Esophagus squamous epithelium (tissue), 5 donors: Measurements from ENCODE around the gene CTCF. TPM values are rescaled to one million over a fixed set of nuclear protein-coding genes. Genes with fewer than 3 reads are reported as not detected.

Experiments
- DNase-seq: peaks from one replicate; lab custom pipeline; 2025; lab: John Stamatoyannopoulos, UW
- H3K27ac ChIP-seq, 4 donors: fragments of 200-600 bp; sonication (generic); one replicate each; pipeline ENCODE4 v1.5.1; 2016 to 2019; ENCODE audit warnings: mild to moderate bottlenecking in 1 of 4
- H3K27me3 ChIP-seq, 4 donors: fragments of 200-600 bp; sonication (generic); 1 replicate in 3 of 4; 2 replicates in 1 of 4; pipeline versions ENCODE4 v1.5.1 to v1.6.0; 2017 to 2021; ENCODE audit warnings: antibody characterized with exemption in 1 of 4
- H3K36me3 ChIP-seq, 3 donors: fragments of 200-600 bp; sonication (generic); one replicate each; pipeline ENCODE4 v1.5.1; 2016 to 2019
- H3K4me1 ChIP-seq, 3 donors: fragments of 200-600 bp; sonication (generic); one replicate each; pipeline ENCODE4 v1.5.1; 2017 to 2019
- H3K4me3 ChIP-seq, 4 donors: fragments of 200-600 bp; sonication (generic); 1 replicate in 3 of 4; 2 replicates in 1 of 4; pipeline ENCODE4 v1.5.1; 2016 to 2019; ENCODE audit warnings: mild to moderate bottlenecking in 2 of 4, moderate library complexity in 1 of 4
- H3K9me3 ChIP-seq, 3 donors: fragments of 200-600 bp; sonication (generic); one replicate each; pipeline ENCODE4 v1.5.1; 2016 to 2019
- POLR2A ChIP-seq, 4 donors: fragments of 450-650 bp; IDR thresholded peaks; one replicate each; pipeline ENCODE4 v1.6.1; 2017; ENCODE audit warnings: antibody characterized with exemption in 4 of 4, mild to moderate bottlenecking in 4 of 4, moderate library complexity in 3 of 4
- WGBS, 2 donors: methylation state at CpG; one replicate each; pipeline ENCODE4 v1.1.5; 2018; 5-methylcytosine and 5-hydroxymethylcytosine counted together
- intact Hi-C: fragments of 100-400 bp; cut with DNase I; formaldehyde crosslinking; loops from one replicate; pipeline ENCODE4 v1.15.0; 2022
- total RNA-seq, 4 donors: library from RNA; depleted of rRNA; stranded (reverse); fragments of >200 nt; gene quantifications; one replicate each; pipeline ENCODE4 v1.1.0, GENCODE V29; 2016
- TF ChIP-seq, protein P1 (sequence below), 6 experiments: fragments of 450-650 bp in 4 of 6; fragments of 200-600 bp in 2 of 6; sonication (generic) in 2 of 6; IDR thresholded peaks; one replicate each; pipeline ENCODE4 v1.5.1; 2016 to 2019; ENCODE audit warnings: antibody characterized with exemption in 6 of 6, mild to moderate bottlenecking in 4 of 6, moderate library complexity in 4 of 6
- donor health status: DM: yes; HTN: yes; CAD: no.

CTCF gene
- total RNA-seq, 4 donors from 2014 or later = 29.9 to 35.5 (median 33.5) TPM

DNA sequence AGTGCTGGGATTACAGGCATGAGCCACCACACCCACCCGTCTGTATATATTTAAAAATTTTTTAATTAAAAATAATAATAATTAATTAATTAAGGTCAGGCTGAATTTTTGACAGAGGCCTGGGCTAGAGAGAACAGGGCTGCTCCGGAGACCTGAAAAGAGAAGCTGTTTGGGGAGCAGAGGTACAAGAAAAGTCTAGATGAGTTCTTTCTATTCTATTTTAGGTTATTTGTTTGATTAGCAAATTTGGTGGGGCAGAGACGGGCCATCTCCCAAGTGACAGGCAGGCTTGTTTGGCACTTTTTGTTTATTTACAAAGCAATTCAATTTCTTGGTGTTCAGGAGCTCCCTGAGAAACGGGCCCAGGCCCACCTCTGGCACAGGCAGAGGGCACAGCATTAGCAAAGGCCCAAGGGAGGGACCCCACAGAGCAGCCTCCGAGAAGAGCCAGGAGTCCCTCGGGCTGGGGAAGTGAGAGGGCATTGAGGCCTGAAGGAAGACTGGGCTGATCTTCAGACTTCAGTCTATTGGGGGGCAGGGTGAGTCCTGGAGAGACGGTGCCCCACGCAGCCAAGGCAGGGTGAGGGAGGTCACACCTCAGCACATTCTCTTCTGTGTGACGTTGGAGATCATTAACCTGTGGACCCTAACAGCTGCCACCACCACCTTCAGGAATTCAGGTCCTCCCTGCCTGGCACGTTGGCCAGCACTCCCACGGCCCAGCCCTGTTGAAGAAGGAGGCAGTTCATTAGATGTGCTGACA, 44.5 kb upstream of the CTCF start:
- peak in 1 of 4 donors; percentile 24 for TF ChIP-seq POLR2A (IDR thresholded peaks at IDR 0.05)
- TF ChIP-seq, protein P1, sequence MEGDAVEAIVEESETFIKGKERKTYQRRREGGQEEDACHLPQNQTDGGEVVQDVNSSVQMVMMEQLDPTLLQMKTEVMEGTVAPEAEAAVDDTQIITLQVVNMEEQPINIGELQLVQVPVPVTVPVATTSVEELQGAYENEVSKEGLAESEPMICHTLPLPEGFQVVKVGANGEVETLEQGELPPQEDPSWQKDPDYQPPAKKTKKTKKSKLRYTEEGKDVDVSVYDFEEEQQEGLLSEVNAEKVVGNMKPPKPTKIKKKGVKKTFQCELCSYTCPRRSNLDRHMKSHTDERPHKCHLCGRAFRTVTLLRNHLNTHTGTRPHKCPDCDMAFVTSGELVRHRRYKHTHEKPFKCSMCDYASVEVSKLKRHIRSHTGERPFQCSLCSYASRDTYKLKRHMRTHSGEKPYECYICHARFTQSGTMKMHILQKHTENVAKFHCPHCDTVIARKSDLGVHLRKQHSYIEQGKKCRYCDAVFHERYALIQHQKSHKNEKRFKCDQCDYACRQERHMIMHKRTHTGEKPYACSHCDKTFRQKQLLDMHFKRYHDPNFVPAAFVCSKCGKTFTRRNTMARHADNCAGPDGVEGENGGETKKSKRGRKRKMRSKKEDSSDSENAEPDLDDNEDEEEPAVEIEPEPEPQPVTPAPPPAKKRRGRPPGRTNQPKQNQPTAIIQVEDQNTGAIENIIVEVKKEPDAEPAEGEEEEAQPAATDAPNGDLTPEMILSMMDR (IDR thresholded peaks at IDR 0.05) = no peak
- Histone ChIP-seq H3K27ac (peak overlapping the region in 1 of 4 donors; percentile 58), H3K9me3 (no peaks in the 10 kb centered on the region), H3K4me1 (peaks cover 0 to 35% (median 7%) of the 10 kb centered on the region in 3 donors), H3K4me3 (peak overlapping the region in 1 of 4 donors; percentile 3), H3K36me3 (no peaks in the 10 kb centered on the region), H3K27me3 (no peaks in the 10 kb centered on the region)
- 76 to 82% methylated on average over 7 of the region's 11 CpGs for WGBS, 2 donors
- intact Hi-C loops = no loop called here
- no peak for DNase-seq

DNA sequence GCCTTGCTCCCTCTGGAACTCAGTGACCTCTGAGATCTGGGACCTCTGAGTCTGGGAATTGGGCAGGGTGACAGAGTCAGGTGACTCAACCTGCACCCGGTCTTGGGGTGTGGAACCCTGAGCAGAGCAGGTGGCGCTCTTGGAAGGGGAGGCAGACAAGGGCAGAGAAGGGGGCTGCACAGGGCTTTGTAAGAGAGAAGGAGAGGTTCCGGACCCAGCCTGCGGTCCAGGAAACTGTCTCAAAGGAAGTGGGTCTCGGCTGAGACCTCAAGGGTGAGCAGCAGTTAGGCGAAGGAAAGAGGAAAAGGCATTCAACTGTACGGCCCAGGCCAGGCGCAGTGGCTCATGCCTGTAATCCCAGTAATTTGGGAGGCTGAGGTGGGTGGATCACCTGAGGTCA, 43.6 kb upstream of the CTCF start:
- H3K4me1 ChIP-seq = peaks cover 0 to 35% (median 7%) of the 10 kb centered on the region in 3 donors
- H3K27ac ChIP-seq = peak overlapping the region in 1 of 4 donors; percentile 58
- intact Hi-C loops = no loop called here
- 59 to 60% methylated on average over 1 to 5 of the region's 8 CpGs for whole genome bisulfite sequencing, 2 donors
- no peaks in the 10 kb centered on the region for H3K27me3 ChIP-seq
- DNase-seq = no peak
- H3K4me3 ChIP-seq = no peak overlapping the region
- H3K9me3 ChIP-seq = no peaks in the 10 kb centered on the region
- H3K36me3 ChIP-seq = no peaks in the 10 kb centered on the region
- TF ChIP-seq, protein P1 (IDR thresholded peaks at IDR 0.05) = no peak
- TF ChIP-seq POLR2A (IDR thresholded peaks at IDR 0.05) = no peak

DNA sequence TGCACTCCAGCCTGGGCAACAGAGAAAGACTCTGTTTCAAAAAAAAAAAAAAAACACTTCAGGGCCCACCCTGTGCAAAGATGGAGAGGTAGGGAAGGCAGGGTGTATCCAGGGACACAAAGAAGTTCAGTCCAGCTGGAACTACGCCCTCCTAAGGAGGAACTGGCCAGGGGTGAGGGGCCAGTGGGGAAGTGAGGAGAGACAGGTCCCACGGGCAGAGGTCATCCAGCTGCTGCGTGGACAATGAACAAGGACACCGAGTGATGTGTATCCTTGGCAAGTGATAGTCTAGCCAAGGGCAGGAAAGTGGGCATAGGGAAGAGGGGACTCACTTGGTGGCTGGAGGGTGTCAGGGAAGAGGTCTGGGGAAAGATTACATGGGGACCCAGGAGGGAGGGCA, 43.1 kb upstream of the CTCF start:
- no peak overlapping the region for H3K27ac ChIP-seq
- TF ChIP-seq POLR2A (IDR thresholded peaks at IDR 0.05) = no peak
- TF ChIP-seq, protein P1 (IDR thresholded peaks at IDR 0.05) = no peak
- DNase-seq = no peak
- 62 to 78% methylated on average over 4 of the region's 4 CpGs for WGBS, 2 donors
- H3K4me3 ChIP-seq = no peak overlapping the region
- H3K27me3 ChIP-seq = no peaks in the 10 kb centered on the region
- no peaks in the 10 kb centered on the region for H3K36me3 ChIP-seq
- no peaks in the 10 kb centered on the region for H3K9me3 ChIP-seq
- peaks cover 0 to 31% (median 7%) of the 10 kb centered on the region in 3 donors for H3K4me1 ChIP-seq
- intact Hi-C loops = no loop called here

DNA sequence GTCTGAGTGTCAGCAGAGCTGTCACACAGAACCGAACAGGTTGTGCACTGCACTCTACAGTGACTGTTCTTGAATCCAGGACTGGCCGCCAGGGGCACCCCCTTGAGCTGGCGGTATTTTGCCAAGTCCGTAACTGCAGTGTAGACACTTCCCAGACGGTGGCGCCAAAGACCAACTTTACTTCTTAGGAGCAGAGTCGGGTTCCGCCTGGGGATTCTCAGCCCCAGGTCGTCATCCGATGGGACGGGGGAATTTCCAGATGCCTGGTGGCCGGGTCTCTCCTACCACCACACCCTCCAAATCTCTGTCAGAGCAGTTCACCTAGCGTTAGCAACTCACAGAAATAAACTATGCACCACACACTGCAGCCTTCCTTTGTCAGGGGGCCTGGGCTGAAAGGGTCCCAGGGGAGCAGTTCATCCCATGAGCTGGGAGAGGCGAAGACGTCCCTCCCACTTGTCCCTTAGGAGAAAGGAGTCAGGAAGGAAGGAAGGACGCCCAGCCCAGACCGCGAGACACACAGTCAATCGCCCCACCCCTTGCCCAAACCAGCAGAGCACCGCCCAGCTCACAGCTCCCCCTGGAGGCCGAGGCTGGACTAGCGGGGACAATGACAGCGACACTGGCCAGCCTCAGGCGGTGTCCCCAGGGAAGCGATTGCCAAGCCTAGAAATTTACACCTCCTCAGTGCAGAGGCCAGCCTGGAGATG, 41.1 kb upstream of the CTCF start:
- Histone ChIP-seq H3K36me3 (no peaks in the 10 kb centered on the region), H3K9me3 (no peaks in the 10 kb centered on the region), H3K4me1 (peaks cover 0 to 24% (median 7%) of the 10 kb centered on the region in 3 donors), H3K4me3 (peak overlapping the region; percentile 31 to 65 (median 48)), H3K27ac (peak overlapping the region; percentile 80 to 97 (median 92)), H3K27me3 (no peaks in the 10 kb centered on the region)
- 0% methylated on average over 3 to 12 of the region's 25 CpGs for WGBS, 2 donors
- DNase-seq = peak; percentile 76
- intact Hi-C loops = no loop called here
- TF ChIP-seq POLR2A (IDR thresholded peaks at IDR 0.05) = peak in 1 of 4 donors; percentile 46
- TF ChIP-seq, protein P1 (IDR thresholded peaks at IDR 0.05) = peak; percentile 49 to 98 (median 93)
